DOHH2 (cell line): ENCODE results near the gene PLK3.

Experiments used
- H3F3A ChIP-seq: fragments of 200-600 bp; sonication (generic), shearing (Covaris generic); 2 replicates; pipeline ENCODE4 v1.6.0; 2016; ENCODE audit warnings: antibody characterized with exemption, mild to moderate bottlenecking; ENCODE audit not compliant: control insufficient read depth, insufficient read depth
- H3K27ac ChIP-seq: fragments of 200-600 bp; sonication (generic); 2 replicates; pipeline ENCODE4 v1.5.1; 2014; ENCODE audit warnings: low read depth, mild to moderate bottlenecking, low read length, moderate library complexity
- H3K27me3 ChIP-seq: fragments of 200-600 bp; sonication (generic); 2 replicates; pipeline ENCODE4 v1.6.1; 2014; ENCODE audit warnings: mild to moderate bottlenecking, low read length, mixed read lengths; ENCODE audit not compliant: control insufficient read depth
- H3K36me3 ChIP-seq: fragments of 200-600 bp; sonication (generic); 2 replicates; pipeline ENCODE4 v1.6.1; 2014; ENCODE audit warnings: mild to moderate bottlenecking, low read length, moderate library complexity, mixed read lengths; ENCODE audit not compliant: control insufficient read depth
- H3K4me1 ChIP-seq: fragments of 200-600 bp; sonication (generic); 2 replicates; pipeline ENCODE4 v1.6.1; 2014; ENCODE audit warnings: mild to moderate bottlenecking, low read length, mixed read lengths; ENCODE audit not compliant: control insufficient read depth
- H3K4me2 ChIP-seq: fragments of 200-600 bp; sonication (generic); 2 replicates; pipeline ENCODE4 v1.6.0; 2014; ENCODE audit warnings: mild to moderate bottlenecking, low read length, moderate library complexity
- H3K4me3 ChIP-seq: fragments of 200-600 bp; sonication (generic); 2 replicates; pipeline ENCODE4 v1.5.1; 2014; ENCODE audit warnings: mild to moderate bottlenecking, low read length, mixed read lengths
- H3K79me2 ChIP-seq: fragments of 200-600 bp; sonication (generic); 2 replicates; pipeline ENCODE4 v1.6.1; 2014; ENCODE audit warnings: mild to moderate bottlenecking, low read length, mixed read lengths; ENCODE audit not compliant: control insufficient read depth
- H3K9me2 ChIP-seq: fragments of 200-600 bp; sonication (generic); replicated peaks from 2 replicates; pipeline ENCODE4 v1.6.1; 2014; ENCODE audit warnings: mild to moderate bottlenecking, low read length, mixed read lengths; ENCODE audit not compliant: control insufficient read depth
- H3K9me3 ChIP-seq: fragments of 200-600 bp; sonication (generic); 2 replicates; pipeline ENCODE4 v1.6.1; 2014; ENCODE audit warnings: antibody characterized with exemption, low read length, mixed read lengths; ENCODE audit not compliant: control insufficient read depth, insufficient read depth
- H4K20me1 ChIP-seq: fragments of 200-600 bp; sonication (generic); 2 replicates; pipeline ENCODE4 v1.6.0; 2014; ENCODE audit warnings: low read depth, mild to moderate bottlenecking, antibody characterized with exemption, low read length, moderate library complexity; ENCODE audit not compliant: control insufficient read depth, insufficient read depth
- CTCF ChIP-seq: fragments of 200-600 bp; sonication (generic); IDR thresholded peaks from one replicate; pipeline ENCODE4 v1.5.1; 2014; ENCODE audit warnings: antibody characterized with exemption, mild to moderate bottlenecking, low read depth, low read length; ENCODE audit not compliant: poor library complexity, severe bottlenecking
- EZH2phosphoT487 ChIP-seq: fragments of 200-600 bp; sonication (generic); IDR thresholded peaks from 2 replicates; pipeline ENCODE4 v1.6.1; 2017; ENCODE audit warnings: borderline replicate concordance, mild to moderate bottlenecking, antibody characterized with exemption, low read length, moderate library complexity, mixed read lengths

Gene PLK3

DNA sequence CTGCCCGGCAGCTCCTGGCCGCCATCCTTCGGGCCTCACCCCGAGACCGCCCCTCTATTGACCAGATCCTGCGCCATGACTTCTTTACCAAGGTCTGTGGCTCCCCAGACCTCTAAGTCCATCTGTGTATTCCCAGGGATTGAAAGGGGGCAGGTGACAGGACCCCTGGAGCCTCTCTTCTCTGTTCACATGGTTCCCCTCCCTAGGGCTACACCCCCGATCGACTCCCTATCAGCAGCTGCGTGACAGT, 2.8 kb downstream of the PLK3 start:
- no peak overlapping the region for H3K27ac ChIP-seq
- no peaks in the 10 kb centered on the region for H3K9me3 ChIP-seq
- H3K4me2 ChIP-seq = no peak overlapping the region
- H4K20me1 ChIP-seq = no peaks in the 10 kb centered on the region
- H3K79me2 ChIP-seq = peaks cover 24% of the 10 kb centered on the region
- peaks cover 57% of the 10 kb centered on the region for H3K36me3 ChIP-seq
- TF ChIP-seq CTCF = no peak
- TF ChIP-seq EZH2phosphoT487 = no peak
- H3K27me3 ChIP-seq = no peaks in the 10 kb centered on the region
- H3K4me1 ChIP-seq = peaks cover 47% of the 10 kb centered on the region
- no peaks in the 10 kb centered on the region for H3K9me2 ChIP-seq
- H3K4me3 ChIP-seq = no peak overlapping the region
- H3F3A ChIP-seq = peaks cover 4% of the 10 kb centered on the region; the same call in 1 of the 2 replicates

DNA sequence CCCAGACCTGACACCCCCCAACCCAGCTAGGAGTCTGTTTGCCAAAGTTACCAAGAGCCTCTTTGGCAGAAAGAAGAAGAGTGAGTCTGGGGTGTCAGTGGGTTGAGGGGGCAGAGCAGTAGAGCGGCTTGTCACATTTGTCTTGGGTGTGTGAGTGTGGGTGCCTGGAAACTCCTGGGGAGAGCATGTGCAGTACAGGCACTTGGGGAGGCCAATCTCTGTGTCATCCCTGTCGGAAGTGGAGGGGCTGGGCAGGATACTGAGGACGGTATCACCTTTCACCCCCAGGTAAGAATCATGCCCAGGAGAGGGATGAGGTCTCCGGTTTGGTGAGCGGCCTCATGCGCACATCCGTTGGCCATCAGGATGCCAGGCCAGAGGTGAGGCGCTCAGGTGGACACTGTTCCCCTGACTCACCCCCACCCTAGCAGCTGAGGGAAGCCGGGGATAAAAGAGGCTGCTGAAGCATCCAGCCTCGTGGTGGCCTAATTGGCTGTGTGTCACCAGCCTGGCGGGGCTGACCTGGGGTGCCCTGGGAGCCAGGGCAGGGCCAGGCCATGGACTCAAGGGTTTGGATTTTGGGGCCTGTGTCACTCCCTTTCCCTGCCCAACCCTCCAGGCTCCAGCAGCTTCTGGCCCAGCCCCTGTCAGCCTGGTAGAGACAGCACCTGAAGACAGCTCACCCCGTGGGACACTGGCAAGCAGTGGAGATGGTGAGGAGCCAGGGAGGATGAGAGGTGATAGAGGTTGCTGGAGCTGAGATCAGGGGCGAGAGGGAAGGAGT, 3.3 kb downstream of the PLK3 start:
- H3K27me3 ChIP-seq = no peaks in the 10 kb centered on the region
- H3K4me1 ChIP-seq = peaks cover 52% of the 10 kb centered on the region
- H3K79me2 ChIP-seq = peaks cover 28% of the 10 kb centered on the region
- H3K9me2 ChIP-seq = no peaks in the 10 kb centered on the region
- peaks cover 57% of the 10 kb centered on the region for H3K36me3 ChIP-seq
- no peaks in the 10 kb centered on the region for H4K20me1 ChIP-seq
- no peak overlapping the region for H3K27ac ChIP-seq
- H3K4me2 ChIP-seq = no peak overlapping the region
- H3F3A ChIP-seq = peaks cover 4% of the 10 kb centered on the region; the same call in 1 of the 2 replicates
- no peaks in the 10 kb centered on the region for H3K9me3 ChIP-seq
- no peak for TF ChIP-seq EZH2phosphoT487
- no peak for TF ChIP-seq CTCF
- H3K4me3 ChIP-seq = no peak overlapping the region

DNA sequence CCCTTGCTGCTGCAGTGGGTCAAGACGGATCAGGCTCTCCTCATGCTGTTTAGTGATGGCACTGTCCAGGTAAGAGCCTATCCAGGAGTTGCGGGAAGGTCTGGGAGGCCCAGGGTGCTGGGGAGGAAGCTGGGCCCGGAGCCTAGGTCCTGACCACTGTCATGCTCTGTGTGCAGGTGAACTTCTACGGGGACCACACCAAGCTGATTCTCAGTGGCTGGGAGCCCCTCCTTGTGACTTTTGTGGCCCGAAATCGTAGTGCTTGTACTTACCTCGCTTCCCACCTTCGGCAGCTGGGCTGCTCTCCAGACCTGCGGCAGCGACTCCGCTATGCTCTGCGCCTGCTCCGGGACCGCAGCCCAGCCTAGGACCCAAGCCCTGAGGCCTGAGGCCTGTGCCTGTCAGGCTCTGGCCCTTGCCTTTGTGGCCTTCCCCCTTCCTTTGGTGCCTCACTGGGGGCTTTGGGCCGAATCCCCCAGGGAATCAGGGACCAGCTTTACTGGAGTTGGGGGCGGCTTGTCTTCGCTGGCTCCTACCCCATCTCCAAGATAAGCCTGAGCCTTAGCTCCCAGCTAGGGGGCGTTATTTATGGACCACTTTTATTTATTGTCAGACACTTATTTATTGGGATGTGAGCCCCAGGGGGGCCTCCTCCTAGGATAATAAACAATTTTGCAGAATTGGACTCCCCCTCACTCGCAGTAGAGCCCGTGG, 5.3 kb downstream of the PLK3 start:
- H3K79me2 ChIP-seq = peaks cover 26% of the 10 kb centered on the region
- TF ChIP-seq EZH2phosphoT487 (no peak), CTCF (peak; percentile 13)
- H3K27me3 ChIP-seq = no peaks in the 10 kb centered on the region
- peaks cover 62% of the 10 kb centered on the region for H3K4me1 ChIP-seq
- no peak overlapping the region for H3K27ac ChIP-seq
- H3K9me3 ChIP-seq = no peaks in the 10 kb centered on the region
- peaks cover 11% of the 10 kb centered on the region; the same call in 1 of the 2 replicates for H3F3A ChIP-seq
- H4K20me1 ChIP-seq = no peaks in the 10 kb centered on the region
- no peak overlapping the region for H3K4me3 ChIP-seq
- no peak overlapping the region for H3K4me2 ChIP-seq
- H3K36me3 ChIP-seq = peaks cover 64% of the 10 kb centered on the region
- no peaks in the 10 kb centered on the region for H3K9me2 ChIP-seq
